T-helper 1 cell (primary cell): Measurements from ENCODE around the gene DNM1L.

Source experiments
- DNase-seq, 5 donors: peaks; one replicate each; pipeline ENCODE4 v3.0.0-alpha.2; 2012 to 2020
- total RNA-seq, 4 donors: gene quantifications; one replicate each; lab custom pipeline; 2026; lab: John Stamatoyannopoulos, UW

Gene DNM1L
- 83.0 to 94.2 (median 89.6) reads per million in 4 donors for total RNA-seq

DNA sequence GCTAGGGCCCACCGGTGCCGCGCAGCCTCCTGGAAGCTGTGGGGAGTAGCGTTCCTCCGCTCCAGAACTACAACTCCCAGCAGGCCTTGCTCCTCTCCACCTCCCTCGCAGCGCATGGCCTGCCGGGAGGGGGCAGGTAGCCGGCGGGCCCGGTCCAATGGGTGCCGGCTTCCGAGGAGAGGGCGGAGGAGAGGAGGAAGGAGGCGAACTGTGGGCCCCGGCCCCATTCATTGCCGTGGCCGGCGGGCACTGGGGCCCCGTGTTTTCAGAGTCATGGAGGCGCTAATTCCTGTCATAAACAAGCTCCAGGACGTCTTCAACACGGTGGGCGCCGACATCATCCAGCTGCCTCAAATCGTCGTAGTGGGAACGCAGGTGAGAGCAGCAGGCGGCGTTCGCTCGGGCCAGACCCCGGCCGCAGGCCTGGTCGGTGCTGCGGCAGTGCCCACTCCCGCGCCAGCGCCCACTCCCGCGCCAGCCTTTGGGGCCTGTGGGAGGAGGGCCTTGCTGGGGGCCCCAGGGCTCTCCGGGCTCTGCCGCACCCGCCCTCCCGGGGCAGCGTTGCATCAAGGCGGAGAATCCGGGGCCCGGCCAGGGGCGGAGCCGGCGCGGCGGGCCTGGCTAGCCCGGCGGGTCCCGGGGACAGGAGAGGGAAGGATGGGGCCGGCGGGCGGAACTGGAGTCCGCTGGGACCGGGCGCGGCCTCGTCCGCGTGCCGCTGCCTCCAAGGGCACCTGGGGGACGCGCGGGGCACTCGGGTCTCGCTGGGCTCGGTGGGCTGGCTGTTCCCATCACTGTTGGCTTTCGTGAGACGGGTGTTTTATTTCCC is at the start of gene DNM1L:
Gene DNM1L (plus strand): TSS at position 211 of the 829 bp plus-strand sequence. CDS start 63 bp downstream, at position 274.
- peak; percentile 83 to 94 (median 90) for DNase-seq

DNA sequence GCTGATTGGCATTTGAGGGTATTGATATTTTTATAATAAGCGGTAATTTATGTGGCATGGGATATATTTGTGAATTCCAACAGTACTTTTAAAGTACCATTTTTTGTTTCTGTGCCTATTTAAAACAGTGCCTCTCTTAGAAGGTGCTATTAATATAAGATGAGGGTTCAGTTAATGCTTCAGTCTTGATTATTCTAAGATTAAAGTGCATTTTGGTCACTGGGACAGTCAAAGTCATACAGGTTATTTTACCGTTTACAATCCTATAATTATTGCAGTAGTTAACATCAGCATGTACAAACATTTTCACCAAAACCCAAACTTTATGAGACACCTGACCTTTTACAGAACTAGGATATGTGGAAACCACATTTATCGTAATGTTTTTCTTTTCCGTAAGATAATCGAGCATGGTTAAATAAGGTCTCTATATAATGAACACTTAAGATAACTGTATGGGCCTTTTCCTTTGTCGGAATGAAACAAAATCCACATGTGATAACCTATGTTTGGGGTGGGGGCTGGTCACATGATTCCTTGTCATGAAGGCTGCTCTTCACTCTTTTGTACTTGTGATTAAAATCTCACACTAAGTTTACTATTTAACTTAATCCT is 37.7 kb upstream of the DNM1L start:
- DNase-seq: no peak

DNA sequence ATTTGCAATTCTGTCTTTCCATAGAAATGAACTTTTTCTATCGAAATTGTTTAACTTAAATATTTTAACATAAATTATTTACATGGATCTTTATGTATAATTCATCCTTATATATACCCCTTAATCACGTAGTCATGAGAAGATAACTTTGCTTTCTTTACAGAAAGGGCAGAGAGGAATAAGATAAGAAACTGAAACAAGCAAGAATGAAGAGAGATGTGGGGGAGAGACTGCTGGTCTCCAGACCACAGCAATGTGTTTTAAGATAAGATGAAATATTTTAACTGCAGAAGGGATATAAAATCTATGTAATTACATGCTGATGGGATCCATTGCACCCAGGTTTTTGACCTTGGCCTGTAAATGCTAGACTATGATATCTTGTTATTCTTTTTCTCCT is 34.7 kb upstream of the DNM1L start:
- no peak for DNase-seq

DNA sequence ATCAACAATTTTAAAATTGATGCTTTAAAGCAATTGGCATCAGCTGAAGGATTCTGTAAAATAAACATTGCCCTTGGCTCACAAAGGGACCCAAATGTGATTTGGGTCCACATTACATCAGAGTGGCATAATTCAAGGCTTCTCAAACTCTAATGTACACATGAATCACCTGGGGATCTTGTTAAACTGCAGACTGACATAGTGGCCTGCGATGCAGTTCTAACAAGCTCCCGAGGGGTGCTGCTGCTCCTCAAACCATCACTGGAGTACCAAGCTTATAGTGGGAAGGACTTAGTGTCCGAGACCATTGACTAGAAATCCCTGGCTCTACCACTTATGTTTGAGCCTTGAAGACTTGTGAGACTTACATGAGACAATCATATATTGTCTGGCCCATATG is 31.8 kb upstream of the DNM1L start:
- DNase-seq: no peak

DNA sequence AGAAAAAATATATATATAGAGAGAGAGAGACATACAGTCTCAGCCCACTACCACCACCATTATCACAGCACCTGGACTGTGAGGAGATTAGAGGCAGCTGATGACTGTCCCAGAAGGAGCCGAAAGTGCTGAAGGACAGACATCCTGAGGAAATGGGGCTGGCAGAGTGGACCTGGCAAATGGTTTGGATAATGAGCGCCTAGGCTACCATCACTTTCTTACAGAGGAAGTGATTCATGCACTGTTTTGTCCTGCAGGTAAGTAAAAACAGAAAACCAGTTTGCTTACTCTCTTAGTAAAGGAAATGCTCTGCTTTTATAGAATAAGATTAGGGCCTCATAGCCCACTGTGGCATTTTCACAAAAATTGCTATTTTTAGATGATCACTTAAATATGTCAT is 28.6 kb upstream of the DNM1L start:
- DNase-seq: no peak

DNA sequence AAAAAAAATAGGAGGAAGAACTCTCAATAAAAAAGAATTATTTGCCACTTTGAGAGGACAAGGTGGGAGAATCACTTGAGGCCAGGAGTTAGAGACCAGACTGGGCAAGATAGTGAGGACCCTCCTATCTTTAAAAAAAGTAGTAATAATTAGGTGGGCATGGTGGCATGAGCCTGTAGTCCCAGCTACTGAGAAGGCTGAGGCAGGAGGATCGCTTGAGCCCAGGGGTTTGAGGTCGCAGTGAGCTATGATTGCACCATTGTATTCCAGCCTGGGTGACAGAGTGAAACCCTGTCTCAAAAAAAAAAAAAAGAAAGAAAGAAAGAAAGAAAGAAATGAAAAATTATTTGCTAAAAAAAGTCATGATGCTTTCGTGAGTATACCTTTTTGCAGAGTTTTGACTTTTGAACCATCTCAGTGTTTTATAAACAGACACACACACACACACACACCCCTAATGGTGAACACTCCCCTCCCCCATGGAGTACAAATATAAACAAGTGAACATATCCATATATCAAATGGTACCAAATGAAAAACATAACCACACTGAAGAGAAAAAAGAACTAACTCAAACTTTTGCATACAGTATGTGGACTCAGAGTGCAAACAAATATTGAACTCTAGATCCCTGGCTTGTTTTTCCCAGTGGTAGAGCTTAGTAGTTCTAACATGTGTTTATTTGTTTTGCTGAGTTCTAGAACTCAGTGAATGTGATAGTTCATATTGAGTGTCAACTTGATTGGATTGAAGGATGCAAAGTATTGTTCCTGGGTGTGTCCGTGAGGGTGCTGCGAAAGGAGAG is 27.7 kb upstream of the DNM1L start:
- no peak for DNase-seq

DNA sequence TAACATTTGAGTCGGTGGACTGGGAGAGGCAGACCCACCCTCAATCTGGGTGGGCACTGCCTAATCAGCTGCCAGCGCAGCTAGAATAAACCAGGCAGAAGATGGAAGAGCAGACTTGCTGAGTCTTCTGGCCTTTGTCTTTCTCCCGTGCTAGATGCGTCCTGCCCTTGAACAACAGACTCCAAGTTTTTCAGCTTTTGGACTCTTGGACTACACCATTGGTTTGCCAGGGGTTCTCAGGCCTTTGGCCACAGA is 27.2 kb upstream of the DNM1L start:
- DNase-seq: no peak

DNA sequence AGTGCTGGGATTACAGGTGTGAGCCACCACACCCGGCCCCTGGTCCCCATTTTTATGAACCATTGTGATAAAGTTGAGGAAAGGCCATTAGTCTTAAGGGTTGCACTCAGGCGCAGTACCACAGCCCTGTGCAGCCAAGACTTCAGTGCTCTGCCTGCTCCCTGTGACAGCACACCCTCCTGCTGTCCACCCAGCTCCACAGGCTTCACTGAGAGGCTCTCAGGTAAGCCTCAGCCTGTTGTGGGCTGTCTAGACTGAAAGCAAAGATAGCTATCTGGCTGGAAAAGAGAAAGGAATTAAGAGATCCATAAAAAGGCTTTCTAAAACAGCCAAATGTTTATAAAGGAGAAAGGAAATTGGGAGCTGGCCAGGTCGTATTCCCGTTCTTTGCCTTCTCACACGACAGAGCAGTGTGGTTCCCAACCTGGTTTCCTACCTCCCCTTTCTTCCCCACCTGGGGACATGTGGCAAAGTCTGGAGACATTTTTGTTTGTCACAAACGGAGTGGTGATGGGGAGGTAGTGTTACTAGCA is 19.1 kb upstream of the DNM1L start:
- DNase-seq: no peak

DNA sequence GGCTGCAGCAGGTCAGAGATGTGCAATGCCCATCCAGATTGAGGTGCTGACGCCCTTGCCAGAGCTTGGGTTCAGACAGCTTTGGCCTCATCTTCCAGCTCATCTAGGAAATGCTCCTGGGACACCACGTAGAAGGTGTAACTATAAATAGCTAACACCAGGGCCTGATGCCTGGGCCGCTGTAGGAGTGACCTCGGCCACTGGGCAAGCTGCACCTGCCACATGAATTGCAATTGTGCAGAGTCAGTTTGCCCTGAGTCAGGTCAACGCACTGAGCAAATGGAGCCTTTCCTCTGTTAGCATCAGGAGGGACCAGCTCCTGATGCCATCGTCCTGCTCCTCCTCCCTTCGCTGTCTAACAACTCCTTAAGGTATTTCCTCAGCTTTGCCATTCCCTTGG is 17.4 kb upstream of the DNM1L start:
- DNase-seq: no peak

DNA sequence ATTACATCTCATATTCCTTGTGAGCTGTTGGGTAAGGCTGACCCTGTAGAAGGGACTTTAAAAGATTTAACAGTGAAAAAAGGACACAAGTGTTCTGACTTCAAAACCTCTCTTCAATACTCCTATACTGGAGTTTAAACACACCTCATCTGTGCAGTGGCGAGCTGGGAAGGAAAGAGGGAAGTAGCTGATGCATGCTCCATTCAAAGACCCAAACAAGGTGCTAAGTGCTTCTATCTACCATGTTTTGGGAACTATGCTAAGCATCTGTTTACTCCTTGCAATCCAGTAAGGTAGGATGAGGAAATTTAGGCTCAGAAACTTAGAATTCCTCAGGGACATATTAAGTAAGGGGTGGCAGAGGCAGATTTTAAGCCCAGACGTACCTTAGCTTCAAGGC is 16.4 kb upstream of the DNM1L start:
- no peak for DNase-seq

DNA sequence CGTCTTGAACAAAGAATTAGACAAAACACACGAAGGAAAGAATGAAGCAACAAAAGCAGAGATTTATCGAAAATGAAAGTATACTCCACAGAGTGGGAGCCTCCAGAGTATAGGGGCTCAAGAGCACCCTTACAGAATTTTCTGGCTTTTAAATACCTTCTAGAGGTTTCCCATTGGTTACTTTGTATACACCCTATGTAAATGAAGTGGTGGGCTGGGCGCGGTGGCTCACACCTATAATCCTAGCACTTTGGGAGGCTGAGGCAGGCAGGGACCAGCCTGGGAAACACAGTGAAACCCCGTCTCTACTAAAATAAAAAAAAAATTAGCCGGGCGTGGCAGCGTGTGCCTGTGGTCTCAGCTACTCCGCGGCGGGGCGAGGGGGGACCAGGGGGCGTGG is 13.1 kb upstream of the DNM1L start:
- no peak for DNase-seq

DNA sequence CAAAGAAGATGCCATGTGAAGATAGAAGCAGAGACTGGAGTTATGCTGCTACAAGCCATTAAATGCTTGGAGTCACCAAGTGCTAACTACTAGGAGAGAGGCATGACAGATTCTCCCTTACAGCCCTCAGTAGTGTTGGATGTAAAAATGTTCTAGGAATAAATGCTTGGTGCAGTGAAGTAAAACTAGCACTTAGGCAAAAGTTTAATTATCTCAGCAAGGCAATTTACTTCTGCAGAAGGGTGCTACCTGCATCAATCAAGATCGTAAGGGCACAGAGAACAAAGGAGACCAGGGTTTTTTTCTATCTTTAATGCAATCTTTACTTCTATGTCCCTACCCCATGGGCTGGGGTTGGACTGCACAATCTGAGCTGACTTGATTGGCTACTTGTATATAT is 9.5 kb upstream of the DNM1L start:
- DNase-seq: no peak

DNA sequence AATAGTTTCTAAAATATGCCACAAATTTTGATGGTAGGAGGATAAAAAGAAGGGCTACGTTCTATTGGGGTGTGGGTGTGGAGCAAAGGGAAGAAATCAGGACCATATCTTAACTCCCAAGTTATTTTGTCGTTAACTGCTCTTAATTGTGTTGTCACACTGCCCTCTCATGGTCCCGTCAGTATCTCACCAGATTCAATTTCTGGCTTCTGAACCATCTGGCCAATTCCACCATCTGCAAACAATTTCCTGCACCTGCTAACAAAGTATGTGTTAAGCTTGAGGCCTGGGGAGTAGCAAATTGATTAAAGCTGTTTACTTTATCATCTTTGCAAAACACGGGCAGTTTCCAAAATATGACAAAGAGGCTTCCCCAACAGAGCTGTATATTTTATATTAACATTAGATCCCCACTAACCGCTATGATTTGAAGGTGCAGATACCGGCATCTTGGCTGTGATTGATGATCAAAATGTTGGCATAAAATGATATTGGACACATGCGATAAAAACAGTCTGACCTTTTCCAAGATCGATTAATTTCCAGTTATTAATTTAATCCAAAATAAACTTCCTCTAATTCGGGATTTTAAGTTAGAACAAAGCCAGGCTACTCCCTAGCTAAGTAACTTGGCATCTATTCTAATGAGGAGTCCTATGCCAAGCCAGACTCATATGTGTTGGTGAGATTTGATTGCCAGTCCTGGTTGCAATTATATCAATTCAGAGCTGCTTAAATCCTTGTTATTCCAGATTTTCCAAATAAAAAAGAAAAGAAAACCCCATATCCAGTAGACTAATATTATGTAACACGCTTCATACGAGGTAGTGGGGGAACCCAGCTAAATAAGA is 6.9 kb upstream of the DNM1L start:
- DNase-seq: peak in 1 of 5 donors; percentile 31

DNA sequence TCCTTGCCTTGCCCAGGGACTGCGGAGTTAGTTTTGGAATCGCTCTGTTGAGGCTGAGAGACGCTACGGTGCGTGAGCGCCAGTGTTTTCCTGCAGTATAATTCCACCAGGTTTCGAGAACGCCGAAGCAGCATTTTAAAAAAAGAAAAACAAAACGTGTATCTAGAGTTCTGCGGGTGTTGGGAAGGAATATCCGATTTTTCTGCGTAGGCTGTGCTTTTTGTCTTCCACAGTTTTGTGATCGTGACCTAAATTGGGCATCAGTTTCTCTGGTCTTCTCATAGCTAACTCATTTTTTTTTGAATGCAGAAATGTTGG is 778 bp downstream of the DNM1L start:
- DNase-seq: no peak

DNA sequence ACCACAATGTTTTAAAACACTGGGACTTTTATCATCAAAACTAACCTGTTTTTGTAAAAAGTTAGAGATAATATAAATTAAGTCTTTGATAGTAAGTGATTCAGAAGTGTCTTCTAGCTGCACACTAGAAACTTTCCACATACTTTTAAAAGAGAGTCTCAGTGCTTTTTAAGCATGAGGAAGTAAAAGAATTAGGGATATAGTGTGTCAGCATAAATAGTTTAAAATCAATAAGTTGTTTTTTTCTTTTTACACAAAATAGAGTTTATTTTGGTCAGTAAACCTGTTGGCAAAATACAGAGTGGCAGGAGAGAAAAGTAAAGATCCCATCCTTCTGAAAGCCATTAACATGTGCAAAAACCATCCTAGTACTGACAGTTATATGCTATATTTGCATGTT is 1.7 kb downstream of the DNM1L start:
- DNase-seq: no peak

DNA sequence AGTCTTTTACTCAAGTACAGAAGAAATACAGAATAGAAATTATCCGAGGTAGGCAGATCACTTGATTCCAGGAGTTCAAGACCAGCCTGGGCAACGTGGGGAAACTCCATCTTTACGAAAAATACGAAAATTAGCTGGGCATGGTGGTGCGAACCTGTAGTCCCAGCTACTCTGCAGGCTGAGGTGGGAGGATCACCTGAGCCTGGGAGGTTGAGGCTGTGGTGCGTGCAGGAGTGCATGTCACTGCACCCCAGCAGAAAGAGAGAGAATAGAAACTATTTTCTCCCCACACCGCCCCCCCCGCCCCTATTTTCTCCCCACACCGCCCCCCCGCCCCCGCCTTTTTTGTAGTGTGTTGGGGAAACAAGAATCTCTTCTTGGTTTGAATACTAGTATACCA is 2.2 kb downstream of the DNM1L start:
- no peak for DNase-seq

DNA sequence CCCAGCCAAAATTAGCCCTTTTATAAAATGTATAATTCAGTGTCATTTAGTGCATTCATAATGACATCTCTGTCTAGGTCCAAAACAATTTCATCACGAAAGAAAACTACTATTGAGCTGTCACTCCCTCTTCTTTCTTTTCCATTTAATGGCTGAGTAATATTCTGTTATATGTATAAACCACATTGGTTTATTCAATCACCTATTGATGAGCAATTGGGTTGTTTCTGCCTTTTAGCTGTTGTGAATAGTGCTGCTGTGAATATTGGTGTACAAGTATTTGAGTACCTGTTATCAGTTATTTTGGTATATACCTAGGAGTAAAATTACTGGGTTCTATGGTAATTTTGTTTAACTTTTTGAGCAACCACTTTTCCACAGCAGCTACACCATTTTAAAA is 7.2 kb downstream of the DNM1L start:
- no peak for DNase-seq

DNA sequence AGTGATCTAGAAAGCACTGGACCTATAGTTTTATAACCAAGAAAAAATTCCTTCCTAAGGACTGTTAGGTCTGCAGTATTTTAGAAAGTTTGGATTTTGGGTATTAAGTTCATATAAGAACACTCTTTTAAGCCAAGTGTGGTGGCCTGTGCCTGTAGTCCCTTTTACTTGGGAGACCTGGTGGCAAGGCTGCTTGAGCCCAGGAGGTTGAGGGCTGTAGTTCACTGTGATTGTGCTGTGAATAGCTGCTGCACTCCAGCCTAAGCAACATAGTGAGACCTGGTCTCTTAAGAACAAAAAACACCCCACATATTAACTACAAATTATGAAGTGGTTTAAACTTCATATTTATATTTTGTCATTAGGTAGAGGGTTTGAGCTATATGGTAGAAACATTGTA is 9.7 kb downstream of the DNM1L start:
- DNase-seq: no peak

DNA sequence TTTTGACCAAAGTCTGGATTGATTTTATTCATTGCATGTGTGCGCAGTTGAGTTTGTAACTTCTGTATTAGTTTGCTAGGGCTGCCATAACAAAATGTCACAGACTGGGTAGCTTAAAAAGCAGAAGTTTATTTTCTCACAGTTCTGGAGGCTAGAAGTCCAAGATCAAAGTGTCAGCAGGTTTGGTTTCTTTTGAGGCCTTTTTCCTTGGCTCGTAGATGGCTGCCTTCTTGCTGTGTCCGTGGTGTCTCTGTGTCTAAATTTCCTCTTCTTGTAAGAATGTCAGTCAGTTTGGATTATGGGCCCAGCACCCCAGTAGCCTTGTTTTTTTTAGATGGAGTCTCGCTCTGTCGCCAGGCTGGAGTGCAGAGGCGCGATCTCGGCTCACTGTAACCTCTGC is 11.8 kb downstream of the DNM1L start:
- DNase-seq: no peak

DNA sequence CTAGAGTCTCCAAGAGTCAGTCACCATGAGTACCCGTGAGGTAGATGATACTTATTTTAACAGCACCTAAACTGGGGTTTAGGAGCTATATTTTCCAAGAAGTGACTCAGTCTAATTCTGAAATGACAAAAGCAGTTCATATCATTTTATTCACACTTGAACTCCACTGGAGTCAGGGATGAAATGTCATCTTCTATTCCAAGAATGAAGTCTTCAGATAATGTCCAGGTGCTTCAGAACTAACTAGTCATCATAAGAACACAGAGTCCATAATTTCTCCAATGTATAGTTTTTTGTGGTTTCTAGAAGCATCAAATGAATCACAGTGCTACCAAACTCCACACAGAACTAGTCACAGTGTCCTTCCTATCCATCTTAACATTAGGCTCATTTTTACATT is 13.3 kb downstream of the DNM1L start:
- peak in 1 of 5 donors; percentile 10 for DNase-seq

DNA sequence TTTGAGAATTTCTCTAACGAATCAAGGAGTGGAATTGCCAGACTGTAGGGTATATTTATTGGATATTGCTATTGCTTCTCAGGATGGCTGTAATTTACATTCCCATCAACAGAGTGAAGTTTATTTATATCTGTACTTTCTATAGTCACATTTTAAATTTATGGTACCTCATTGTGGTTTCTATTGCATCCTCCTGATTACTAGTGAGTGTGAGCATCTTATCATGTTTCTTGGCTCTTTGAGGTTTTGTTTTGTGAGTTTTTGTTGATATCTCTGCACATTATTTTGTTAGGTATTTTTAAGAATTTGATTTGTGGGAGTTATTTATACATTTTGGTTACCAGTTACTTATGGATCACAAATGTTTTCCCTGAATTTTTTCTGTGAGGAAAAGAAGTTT is 13.9 kb downstream of the DNM1L start:
- no peak for DNase-seq

DNA sequence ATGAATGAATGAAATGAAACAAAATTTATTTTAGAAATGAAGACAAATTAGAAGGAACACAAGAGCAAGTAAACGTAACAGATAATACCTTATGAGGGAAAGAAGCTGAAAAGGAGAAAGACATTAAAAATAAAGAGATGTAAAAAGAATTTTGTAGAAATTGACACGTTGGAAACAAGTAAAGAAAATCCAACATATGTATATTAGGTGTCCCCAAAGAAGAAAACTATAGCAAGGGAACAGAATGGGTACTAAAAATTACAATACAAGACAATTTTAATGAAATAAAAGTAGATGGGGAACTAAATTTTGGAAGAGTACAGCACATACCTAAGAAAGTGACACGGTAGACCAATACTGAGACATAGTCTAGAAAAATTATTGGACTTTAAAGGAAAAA is 16.7 kb downstream of the DNM1L start:
- DNase-seq: no peak

DNA sequence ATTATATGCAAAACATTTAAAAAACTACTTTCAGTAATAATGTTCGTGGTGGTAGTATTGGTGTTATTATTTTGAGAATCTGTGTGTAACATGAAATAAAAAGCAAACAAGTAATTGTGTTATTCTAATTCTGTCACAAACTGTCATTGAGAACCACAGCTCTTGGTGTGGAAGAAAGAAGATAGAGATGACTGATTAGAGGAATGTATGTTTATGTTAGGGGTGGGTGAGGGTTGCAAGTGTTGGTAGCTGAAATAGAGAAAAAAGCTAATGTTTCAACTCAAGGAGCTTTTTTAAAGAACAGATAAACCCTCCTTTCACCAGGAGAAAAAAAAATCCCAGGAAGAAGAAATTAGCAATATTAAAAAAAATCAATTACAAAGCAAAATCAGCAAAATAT is 18.3 kb downstream of the DNM1L start:
- no peak for DNase-seq
